NCI-H146 treated with DMSO at 0.1 percent for 48 hours (cell line): ENCODE data around the gene ADPRHL1.
"Not testable (repeated sequence)": the region's sequence is repeated elsewhere in the genome, so short reads cannot be mapped to it uniquely, and the experiment has no call there.

Source experiments
- DNase-seq: peaks from one replicate; lab custom pipeline; 2025; ENCODE audit not compliant: unreplicated experiment; lab: John Stamatoyannopoulos, UW

The ADPRHL1 gene

DNA sequence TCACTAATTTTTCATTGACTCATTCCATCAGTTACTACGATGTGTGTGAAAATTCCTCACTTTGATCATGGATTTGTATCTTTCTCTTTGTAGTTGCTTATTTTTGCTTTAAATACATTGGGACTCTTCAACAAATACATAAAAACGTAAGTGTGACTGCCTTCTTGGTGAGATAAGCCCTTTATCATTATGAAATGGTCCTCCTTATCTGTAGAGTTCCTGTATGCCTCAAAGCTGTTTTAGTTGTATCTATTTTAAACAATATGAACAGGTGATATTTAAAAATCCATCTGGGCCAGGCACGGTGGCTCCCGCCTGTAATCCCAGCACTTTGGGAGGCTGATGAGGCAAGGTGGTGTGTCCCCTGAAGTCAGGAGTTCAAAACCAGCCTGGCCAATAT is 25.9 kb upstream of the ADPRHL1 start:
- no peak for DNase-seq

DNA sequence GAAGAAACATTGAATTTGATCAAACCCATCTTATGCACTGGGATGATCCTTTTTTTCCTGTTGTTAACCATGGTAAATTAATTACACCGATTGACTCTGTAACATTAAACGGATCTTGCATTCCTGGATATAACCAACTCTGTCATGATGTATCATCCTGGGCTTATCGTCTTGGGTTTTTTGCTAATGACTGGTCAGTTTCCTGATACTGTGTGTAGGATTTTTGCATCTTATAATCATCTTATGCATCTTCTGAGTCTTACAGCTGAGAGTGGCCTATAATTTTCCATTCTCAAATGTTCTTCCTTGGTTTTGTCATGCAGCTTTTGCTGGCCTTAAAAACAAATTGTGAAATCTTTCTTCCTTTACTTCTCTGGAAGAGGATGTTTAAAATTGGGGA is 24.4 kb upstream of the ADPRHL1 start:
- DNase-seq: no peak

DNA sequence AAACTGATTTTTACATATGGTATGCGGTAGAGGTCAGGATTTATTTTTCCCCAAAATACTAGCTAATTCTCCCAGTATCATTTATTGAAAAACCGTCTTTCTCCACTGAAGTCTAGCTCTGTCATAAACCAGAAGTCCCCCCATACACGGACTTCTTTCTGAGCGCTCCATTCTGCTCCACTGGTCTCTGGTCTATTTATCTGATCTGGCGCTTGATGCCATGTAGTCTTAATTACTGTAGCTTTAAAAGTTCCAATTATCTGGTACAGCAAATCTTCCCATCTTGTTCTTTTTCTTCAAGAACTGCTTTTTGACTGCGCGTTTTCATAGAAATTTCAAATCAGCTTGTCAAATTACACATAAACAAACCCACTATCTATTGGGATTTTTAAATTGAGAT is 23.5 kb upstream of the ADPRHL1 start:
- no peak for DNase-seq

DNA sequence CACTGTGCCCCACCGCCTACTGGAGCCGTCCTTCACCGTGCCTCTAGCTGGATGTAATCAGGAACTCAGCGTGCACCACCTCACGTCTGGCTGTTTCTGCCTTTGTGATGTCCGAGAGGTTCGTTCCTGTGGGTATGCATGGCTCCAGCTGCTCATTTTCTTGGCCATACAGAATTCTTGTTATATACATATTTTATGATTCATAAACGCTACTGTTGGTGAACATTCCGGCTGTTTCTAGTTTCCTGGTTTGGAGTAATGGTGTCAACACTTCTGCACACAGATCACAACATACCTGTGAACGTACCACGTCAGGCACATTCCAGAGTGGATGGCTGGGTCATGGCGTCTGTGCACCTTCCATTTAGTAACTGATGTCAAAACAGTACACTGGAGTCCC is 22.6 kb upstream of the ADPRHL1 start:
- DNase-seq: no peak

DNA sequence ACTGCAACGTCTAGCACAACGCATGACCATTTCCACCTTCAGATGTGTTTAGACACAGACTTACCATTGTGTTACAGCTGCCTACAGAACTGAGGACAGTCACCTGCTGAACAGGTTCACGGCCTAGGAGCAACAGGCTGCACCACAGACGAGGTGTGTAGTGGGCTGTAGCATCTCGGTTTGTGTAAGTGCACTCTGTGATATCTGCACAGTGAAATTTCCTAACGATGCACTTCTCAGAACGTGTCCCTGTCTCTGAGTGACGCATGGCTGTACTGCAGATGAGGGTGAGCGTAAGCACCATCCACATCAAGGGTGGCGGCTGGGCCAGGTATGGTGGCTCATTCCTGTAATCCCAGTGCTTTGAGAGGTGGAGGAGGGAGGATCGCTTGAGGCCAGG is 22.0 kb upstream of the ADPRHL1 start:
- DNase-seq: no peak

DNA sequence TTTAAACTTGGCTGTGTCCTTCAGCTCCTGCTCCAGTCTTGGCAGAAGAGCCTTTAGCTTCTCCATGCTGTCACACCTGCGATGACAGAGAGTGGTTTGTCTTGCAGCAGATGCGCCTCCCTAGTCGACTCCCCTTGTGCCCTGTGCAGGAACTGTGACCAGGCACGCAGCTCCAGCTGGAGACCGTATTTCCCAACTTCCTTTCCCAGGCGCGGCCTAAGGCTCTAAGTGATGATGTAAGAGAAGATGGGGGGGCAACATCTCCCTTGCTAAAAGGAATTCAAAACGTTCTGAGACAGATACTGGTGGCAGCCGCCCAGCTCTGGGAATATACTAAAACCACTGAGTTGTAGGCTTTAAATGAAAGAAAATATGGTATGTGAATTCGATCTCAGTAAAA is 20.9 kb upstream of the ADPRHL1 start:
- no peak for DNase-seq

DNA sequence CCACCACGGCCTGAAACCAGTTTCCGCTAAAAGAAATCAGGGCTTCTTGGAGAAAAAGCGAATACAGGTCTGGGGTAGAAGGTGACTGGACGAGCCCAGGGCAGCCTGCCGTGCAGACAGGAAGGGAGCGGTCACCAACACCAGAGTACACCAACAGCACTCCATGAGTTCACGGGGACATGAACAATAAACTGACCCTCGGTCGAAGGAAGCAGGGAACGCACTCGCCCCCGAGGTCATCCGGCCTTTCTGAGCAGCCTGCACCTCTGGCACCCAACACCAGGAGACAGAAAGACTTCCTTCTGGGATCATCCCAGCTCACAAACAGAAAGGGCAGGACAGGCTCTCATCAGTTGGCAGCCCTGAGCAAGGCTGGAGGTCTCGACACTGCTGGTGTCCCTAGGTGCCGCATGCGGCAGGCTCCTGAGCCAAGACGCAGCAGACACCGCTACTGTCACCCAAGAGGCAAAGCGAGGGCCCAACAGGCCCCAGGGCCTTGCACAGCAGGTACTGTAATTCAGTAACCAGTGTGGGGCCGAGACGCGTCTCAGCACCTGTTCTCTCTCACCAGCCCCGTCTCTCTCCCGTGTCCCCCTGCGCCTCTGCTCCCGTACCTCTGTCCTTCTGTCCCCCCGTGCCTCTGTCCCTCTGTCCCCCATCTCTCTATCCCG is 19.2 kb upstream of the ADPRHL1 start:
- DNase-seq: no peak

DNA sequence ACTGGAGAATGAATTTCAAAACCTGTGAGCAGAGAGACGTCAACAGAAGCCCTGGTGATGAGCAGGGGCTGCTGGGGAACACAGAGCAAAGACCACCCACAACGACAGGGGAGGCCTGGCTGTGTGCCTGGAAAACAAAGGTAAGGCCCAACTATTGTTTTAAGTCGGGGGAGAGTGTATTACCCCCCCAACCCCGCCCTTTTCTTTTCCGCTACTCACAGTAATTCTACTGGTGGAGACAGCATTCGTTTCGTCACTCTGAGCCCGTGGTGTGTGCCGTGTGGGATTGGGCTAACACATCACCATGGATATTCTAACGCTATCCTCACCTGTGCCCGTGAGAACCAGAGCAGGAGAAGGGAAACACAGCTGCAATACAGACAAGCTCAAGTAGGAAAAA is 18.6 kb upstream of the ADPRHL1 start:
- DNase-seq: no peak

DNA sequence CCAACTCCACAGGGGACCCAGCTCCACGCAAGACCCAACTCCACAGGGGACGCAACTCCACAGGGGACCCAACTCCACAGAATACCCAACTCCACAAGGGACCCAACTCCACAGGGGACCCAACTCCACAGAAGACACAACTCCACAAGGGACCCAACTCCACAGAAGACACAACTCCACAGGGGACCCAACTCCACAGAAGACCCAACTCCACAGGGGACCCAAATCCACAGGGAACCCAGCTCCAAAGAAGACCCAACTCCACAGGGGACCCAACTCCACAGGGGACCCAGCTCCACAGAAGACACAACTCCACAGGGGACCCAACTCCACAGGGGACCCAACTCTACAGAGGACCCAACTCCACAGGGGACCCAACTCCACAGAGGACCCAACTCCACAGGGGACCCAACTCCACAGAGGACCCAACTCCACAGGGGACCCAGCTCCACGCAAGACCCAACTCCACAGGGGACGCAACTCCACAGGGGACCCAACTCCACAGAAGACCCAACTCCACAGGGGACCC is 17.4 kb upstream of the ADPRHL1 start:
- DNase-seq: not testable (repeated sequence)

DNA sequence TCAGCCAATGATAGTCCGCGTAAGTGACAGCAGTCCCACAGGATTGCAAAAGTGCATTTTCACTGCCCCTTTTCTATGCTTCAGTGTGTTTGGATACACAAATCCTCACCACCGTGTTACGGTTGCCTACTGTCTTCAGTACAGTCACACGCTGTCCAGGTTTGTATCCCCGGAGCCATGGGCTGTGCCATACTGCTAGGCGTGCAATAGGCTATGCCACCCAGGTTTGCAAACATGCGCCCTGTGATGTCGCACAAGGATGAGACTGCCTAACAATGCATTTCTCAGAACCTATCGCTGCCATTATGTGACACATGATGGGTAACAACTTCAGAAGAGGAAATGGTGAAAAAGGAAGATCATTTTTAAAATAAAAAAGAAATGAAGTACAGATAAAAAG is 16.8 kb upstream of the ADPRHL1 start:
- DNase-seq: no peak

DNA sequence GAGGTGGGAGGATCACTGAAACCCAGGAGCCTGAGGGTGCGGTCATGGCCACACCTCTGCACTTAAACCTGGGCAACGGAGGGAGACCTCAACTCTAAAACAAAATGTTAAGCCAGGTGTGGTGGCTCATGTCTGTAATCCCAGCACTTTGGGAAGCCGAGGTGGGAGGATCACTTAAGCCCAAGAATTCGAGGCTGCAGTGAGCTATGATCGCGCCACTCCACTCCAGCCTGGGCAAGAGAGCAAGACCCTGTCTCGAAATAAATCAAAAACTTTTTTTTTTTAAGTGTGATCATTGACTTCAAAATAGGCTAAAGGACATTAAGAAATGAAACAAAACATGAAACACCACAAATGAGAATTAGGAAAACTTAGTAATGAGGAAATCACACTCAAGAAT is 16.3 kb upstream of the ADPRHL1 start:
- DNase-seq: no peak

DNA sequence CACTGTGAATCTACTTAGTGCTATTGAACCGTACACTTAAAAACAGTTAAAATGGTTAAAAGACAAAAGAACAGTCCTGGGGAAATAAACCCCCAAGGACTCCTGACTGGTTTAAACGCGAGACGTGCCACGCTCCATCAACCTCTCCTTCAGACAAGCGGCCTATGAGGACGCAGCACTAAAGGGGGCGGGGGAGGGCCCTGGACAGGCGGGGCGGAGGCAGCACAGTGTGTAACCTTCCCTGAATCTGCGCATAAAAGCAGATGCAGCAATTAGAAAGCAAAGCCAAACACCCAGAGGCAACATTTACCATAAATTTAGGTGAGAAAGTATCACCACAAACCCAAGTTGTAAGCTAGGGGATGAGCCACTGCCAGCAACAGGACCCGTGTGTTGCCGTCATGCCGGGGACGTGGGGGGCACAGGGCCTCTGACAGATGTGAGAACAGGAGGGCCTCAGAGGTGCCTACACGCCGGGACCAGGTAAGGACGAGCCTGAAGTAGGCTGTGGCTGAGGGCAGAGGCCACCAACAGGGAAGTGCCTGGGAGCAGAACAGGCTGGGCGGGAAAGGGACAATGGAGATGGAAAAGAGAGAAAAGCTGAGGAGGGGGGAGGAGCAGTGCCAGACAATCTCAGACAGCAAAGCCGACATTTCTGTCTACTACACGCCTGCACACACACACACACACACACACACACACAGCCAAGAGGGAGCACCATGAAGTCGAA is 15.3 kb upstream of the ADPRHL1 start:
- no peak for DNase-seq

DNA sequence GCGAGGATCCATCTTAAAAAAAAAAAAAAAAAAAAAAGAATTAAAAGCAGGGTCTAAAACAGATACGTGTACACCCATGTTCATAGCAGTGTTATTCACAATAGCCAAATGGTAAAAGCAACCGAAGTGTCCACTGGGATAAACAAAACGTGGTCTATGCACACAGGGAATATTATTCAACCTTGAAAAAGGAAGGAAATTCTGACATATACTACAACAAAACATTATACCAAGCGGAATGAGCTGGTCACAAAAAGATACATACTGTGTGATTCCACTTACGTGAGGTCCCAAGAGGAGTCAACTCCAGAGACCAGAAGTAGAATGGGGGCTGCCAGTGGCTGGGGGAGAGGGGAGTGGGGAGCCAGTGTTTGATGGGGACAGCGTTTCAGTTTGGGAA is 14.7 kb upstream of the ADPRHL1 start:
- no peak for DNase-seq

DNA sequence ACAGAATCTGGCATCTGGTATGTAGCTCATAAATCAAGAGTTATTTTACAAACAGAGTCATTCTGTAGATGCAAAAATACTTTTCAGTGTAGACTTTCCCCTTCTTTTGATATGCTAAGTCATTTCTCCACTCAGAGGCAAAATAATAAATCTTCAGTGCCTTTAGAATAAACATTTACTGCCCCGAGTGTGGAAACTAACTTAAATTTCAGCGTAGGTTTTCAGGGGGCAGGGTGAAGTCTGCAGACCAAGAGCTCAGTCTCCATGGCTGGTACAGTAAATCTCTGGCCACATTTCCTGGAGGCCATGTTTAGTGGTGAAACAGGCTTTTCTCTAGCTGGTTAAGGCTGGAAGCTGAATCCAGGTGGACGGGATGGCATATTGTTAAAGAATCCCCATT is 13.1 kb upstream of the ADPRHL1 start:
- DNase-seq: no peak

DNA sequence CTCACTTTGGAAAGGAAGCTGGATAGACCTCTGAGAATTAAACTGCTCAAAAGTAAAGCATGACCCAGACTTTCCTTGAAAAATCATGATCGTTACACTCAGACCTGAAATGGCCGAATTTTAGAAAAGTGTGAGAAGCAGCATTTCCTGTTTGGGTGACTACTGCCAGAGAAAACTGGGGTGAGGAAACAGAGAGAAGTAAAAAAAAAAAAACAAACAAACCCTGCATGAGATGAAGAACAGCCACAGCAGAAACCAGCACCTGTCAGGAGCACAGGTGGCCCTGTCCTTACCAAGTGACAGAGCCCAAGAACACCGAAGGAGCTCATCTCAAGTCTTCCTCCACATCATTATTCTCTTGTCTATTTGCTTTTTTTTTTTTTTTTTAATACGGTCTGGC is 12.0 kb upstream of the ADPRHL1 start:
- DNase-seq: no peak

DNA sequence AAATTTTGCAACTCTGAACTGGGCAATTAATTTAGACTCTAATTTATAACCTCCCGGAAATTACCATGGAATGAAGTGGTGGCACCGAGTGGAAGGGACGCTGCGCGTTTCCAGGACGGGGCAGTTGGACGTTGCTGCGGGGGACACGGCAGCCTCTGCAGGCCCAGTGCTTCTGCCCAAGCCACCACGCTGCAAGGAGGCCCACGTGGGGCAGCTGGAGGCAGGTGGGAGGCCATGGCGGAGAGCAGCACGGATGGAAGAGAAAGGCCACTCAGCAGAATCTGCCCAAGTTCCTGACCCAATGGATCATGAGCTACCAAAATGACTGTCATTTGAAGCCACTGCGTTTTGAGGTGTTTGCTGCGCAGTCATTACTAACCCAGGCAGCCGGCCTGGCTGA is 11.2 kb upstream of the ADPRHL1 start:
- DNase-seq: no peak

DNA sequence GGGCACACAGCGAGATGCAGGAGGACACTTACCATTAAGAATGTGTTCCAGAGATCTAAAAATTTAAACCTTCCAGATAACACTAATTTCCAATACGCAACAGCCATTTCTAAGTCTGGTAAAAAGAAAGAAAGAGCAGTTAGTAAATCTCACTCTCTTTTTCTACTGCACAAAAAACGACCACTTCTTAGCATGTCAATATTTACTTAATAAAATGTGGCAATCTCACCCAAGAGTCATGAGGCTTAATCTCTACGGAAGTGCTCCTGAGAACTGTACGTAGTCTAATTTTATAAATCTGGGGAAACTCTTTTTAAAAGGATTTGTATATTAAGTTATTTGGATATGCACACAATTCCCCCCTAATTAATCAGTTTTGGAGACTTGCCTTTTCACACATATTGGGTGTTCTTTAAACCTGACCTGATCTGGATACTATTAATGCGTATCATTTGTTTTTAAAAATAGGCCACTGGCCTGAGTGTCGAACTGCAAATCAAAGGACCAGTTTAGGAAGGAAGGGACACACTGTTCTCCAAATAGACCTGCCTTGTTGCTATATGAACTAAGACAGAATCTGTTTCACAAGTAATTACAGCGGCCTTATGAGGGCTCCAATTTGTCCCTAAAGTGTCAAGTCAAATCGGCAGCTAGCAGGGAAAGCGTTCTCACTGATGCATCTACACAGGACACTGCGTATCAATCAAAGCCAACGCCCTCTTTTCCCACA is 7.9 kb upstream of the ADPRHL1 start:
- DNase-seq: no peak

DNA sequence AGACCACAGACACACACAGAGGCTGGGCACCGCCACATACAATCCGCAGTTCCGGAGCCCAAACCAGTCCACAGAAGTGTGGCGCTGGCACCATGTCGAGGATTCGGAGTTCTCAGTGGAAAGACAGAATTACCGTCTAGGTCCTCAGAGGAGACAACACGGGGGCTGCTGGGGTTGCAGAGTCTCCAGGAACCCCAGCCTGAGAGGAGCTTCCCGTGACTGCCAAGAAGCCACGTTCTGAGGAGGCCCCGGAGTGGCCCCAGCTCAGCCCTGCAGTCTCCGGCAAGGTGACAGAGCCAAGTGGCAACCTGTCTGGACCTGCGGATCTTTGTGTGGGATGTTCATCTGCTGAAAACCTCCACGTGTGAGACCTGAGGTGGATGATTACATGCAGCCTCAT is 7.3 kb upstream of the ADPRHL1 start:
- no peak for DNase-seq

DNA sequence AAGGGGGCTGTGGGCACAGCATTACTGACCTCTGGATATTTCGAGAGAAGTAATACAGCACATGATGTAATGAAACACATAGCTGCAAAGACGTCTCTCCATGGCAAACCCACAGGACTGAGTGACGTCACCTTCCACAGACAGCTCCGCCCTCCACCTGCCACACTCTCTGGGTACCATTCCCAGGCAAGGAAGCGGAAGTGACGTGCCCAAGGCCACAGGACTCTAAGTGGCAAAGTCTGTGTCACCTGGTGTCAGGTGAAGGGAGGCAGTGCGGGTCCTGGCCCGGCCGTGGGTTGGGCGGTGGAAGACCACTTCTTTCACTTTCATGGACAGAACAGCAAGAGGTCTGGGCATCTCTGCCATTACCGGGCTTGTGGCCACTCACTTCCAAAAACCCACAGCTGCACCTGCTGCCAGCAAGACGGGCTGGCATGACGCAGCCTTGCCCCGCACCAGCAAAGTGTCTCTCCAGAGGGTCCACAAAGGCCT is 6.8 kb upstream of the ADPRHL1 start:
- no peak for DNase-seq

DNA sequence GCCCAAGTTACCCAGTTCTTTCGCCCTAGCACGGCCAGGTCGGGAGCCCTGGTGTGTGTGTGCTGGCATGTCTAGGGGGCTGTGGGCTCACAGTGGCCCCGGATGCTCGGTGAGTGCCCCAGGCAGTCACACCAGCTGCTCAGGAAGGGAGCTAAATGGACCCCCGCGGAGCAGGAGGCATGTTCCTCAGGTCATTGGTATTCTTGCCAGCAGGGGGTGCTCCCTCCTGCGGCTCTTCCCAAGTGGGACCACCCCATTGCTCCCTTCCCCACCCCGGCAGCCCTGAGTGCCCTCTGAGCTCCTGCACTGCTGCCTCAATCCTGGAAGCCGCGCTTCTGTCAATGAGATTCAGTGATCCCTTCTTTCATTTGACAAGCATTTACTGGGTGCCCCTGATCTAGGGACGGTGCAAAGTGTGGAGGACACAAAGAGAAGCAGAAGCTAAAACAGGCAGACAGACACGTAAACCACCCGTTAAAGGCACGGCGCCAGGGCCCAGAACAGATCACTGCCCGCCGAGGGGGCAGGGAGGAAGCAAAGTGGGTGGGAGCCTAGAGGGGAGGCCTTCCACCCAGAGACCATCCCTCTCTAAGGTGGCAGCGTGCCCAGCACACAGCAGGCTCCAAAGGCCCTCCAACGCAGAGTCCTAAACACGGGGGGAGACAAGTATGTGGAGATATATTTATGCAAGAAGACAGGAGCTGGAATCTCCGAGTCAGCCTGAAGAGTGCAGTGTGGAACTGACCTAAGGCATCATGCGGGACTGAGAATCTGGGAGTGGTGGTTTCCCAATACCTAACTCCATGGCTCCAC is 5.2 kb upstream of the ADPRHL1 start:
- peak; percentile 29 for DNase-seq

DNA sequence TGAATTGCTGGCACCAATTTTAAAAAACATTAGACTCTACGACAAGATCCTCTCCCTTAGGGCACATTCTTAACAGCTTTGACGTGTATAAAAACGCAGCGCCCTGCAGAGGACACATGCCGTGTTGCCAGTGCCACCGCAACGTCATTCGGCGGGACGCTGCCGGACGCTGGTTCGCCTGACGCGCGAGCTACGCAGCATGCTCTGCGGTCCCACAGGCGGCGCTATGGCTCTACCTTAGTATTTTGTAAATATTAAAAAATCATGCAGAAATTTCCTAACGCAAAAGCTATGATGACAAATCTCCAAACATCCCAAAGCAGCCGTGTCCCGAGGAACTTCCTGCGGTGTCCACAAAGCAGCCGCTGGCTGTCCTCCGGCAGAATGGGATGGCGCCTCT is 4.2 kb upstream of the ADPRHL1 start:
- DNase-seq: no peak
